Heart left ventricle (tissue), 16 donors: ENCODE data around the gene OASL. TPM values are rescaled to one million over a fixed set of nuclear protein-coding genes. Genes with fewer than 3 reads are reported as not detected.

Experiments used
- ATAC-seq, 4 donors: fragments of 200-7000 bp; cut with Tn5 transposase; one replicate each; pipeline ENCODE4 v1.9.1; 2020 to 2022; ENCODE audit warnings: moderate library complexity in 4 of 4, mild to moderate bottlenecking in 3 of 4, moderate number of reproducible peaks in 1 of 4
- DNase-seq, 5 donors: peaks; one replicate each; pipeline ENCODE4 v3.0.0-alpha.2; 2020
- H3K27ac ChIP-seq, 12 donors: fragments of 200-600 bp; sonication (generic) in 4 of 12; one replicate each; pipeline versions ENCODE4 v1.5.0 to v1.8.0; 2016 to 2022; ENCODE audit warnings: mild to moderate bottlenecking in 2 of 12
- H3K27me3 ChIP-seq, 9 donors: fragments of 200-600 bp; sonication (generic) in 2 of 9; one replicate each; pipeline versions ENCODE4 v1.5.1 to v1.8.0; 2016 to 2022; ENCODE audit warnings: mild to moderate bottlenecking in 3 of 9
- H3K36me3 ChIP-seq, 9 donors: fragments of 200-600 bp; sonication (generic) in 2 of 9; one replicate each; pipeline versions ENCODE4 v1.5.0 to v1.8.0; 2018 to 2022; ENCODE audit warnings: mild to moderate bottlenecking in 2 of 9
- H3K4me1 ChIP-seq, 12 donors: fragments of 200-600 bp; sonication (generic) in 4 of 12; one replicate each; pipeline versions ENCODE4 v1.5.0 to v1.8.0; 2016 to 2022; ENCODE audit warnings: mild to moderate bottlenecking in 3 of 12
- H3K4me3 ChIP-seq, 12 donors: fragments of 200-600 bp; sonication (generic) in 4 of 12; one replicate each; pipeline versions ENCODE4 v1.5.0 to v1.8.0; 2017 to 2022; ENCODE audit warnings: mild to moderate bottlenecking in 9 of 12, moderate library complexity in 4 of 12
- H3K9me3 ChIP-seq, 12 donors: fragments of 200-600 bp; sonication (generic) in 4 of 12; one replicate each; pipeline versions ENCODE4 v1.5.0 to v1.8.0; 2016 to 2022; ENCODE audit warnings: mild to moderate bottlenecking in 1 of 12
- CTCF ChIP-seq, 12 donors: fragments of 200-600 bp; sonication (generic) in 4 of 12; IDR thresholded peaks; one replicate each; pipeline versions ENCODE4 v1.5.0 to v1.8.0; 2018 to 2022; ENCODE audit warnings: antibody characterized with exemption in 12 of 12, mild to moderate bottlenecking in 5 of 12
- POLR2A ChIP-seq, 2 donors: fragments of 450-650 bp; IDR thresholded peaks; one replicate each; pipeline ENCODE4 v1.6.1; 2017; ENCODE audit warnings: antibody characterized with exemption in 2 of 2, mild to moderate bottlenecking in 2 of 2, moderate library complexity in 2 of 2
- WGBS, 4 donors: extraction: QIAGEN DNeasy Blood & Tissue Kit in 2 of 4; methylation state at CpG; one replicate each; pipeline versions ENCODE4 v1.1.5 to v1.1.7; 2013 to 2018; 5-methylcytosine and 5-hydroxymethylcytosine counted together
- intact Hi-C, 10 donors: fragments of 100-400 bp; cut with DNase I; formaldehyde crosslinking; loops; one replicate each; pipeline versions ENCODE4 v1.11.1 to v1.14.2; 2022
- polyA plus RNA-seq, 2 donors: library from polyadenylated mRNA; stranded (reverse); fragments of 200-250 nt; gene quantifications; one replicate each; pipeline ENCODE4 v1.2.3, GENCODE V29; 2013
- total RNA-seq, 9 donors: library from RNA; depleted of rRNA in 2 of 9; stranded (reverse); fragments of >200 nt in 2 of 9; fragmentation: NEBNext Ultra II Directional in 3 of 9; extraction: Animal tissue kit (Norgen Biotek cat#: 25700) in 3 of 9; gene quantifications; one replicate each; pipeline versions ENCODE4 v1.1.0 to v1.2.4, GENCODE V29; 2016 to 2023
- donor health status: ischemic (EF 13 %, LVEDD 7.1; RV severe dilation, severe dysfunction).
- donor health status: healthy with polysubstance abuse.
- donor health status: DM: no; HTN: yes; CAD: no.
- donor health status: DM: no; HTN: no; CAD: no.
- donor health status: ischemic (EF 25% LVEDD 6.9; RV normal size, moderate dysfunction).
- donor health status: ischemic (EF 25% LVEDD 5.7; RV mildly dilated, moderate dysfunction).
- donor health status: healthy.
- donor health status: DM: yes; HTN: yes; CAD: no.
- donor health status: ischemic (EF 35%, LVEDD 5.7; RV mildly dilated, moderate dysfunction).
- donor health status: nonischemic (EF 11% LVEDD 7.7; RV severe dilation, severe dysfunction).
- donor health status: DM: yes; HTN: yes; CAD: no.
- donor health status: PGD.
- donor health status: ischemic (EF 29% LVEDD 5.4; RV normal size, mild dysfunction).
- donor health status: nonischemic (EF 23%, LVEDD 6.1; RV moderate dilation, normal function).

The OASL gene
- total and polyA plus RNA-seq, 11 donors: 0.32 to 5.0 (median 0.53) TPM; not detected in 1

- ATAC-seq (no peak), DNase-seq (no peak)
- Histone ChIP-seq H3K36me3 (no peaks in the 10 kb centered on the region), H3K9me3 (no peaks in the 10 kb centered on the region), H3K4me3 (no peak overlapping the region), H3K27me3 (no peaks in the 10 kb centered on the region), H3K4me1 (peaks cover 0 to 17% (median 4%) of the 10 kb centered on the region in 12 donors), H3K27ac (no peak overlapping the region)
- 76 to 94% (median 82%) methylated on average over 8 of the region's 8 CpGs for WGBS, 4 donors
- TF ChIP-seq POLR2A (IDR thresholded peaks at IDR 0.05) (no peak), CTCF (IDR thresholded peaks at IDR 0.05) (no peak)
- intact Hi-C loops: loop anchor here in 1 of 10 donors (10.0 kb wide), 1 partner anchor 492 kb away; no protein-coding TSS in a partner anchor
Measured at GRCh38 chr12:121086781-121087295, 47.8 kb upstream of the OASL start.

- no peak for TF ChIP-seq POLR2A (IDR thresholded peaks at IDR 0.05)
- no peak for TF ChIP-seq CTCF (IDR thresholded peaks at IDR 0.05)
- H3K4me1 ChIP-seq: peaks cover 0 to 17% (median 4%) of the 10 kb centered on the region in 12 donors
- 93 to 97% (median 95%) methylated on average over 17 of the region's 17 CpGs for WGBS, 4 donors
- no peaks in the 10 kb centered on the region for H3K27me3 ChIP-seq
- no peaks in the 10 kb centered on the region for H3K36me3 ChIP-seq
- H3K27ac ChIP-seq: no peak overlapping the region
- intact Hi-C loops: loop anchor here in 1 of 10 donors (10.0 kb wide), 1 partner anchor 491 kb away; no protein-coding TSS in a partner anchor
- no peaks in the 10 kb centered on the region for H3K9me3 ChIP-seq
- DNase-seq (no peak), ATAC-seq (peak in 1 of 4 donors; percentile 15)
- H3K4me3 ChIP-seq: no peak overlapping the region
Measured at GRCh38 chr12:121085506-121086353, 46.7 kb upstream of the OASL start.

- Histone ChIP-seq H3K36me3 (no peaks in the 10 kb centered on the region), H3K27me3 (no peaks in the 10 kb centered on the region), H3K4me1 (peaks cover 0 to 17% (median 4%) of the 10 kb centered on the region in 12 donors), H3K4me3 (no peak overlapping the region), H3K27ac (no peak overlapping the region), H3K9me3 (no peaks in the 10 kb centered on the region)
- intact Hi-C loops: loop anchor here in 1 of 10 donors (10.0 kb wide), 1 partner anchor 490 kb away; no protein-coding TSS in a partner anchor
- no peak for TF ChIP-seq POLR2A (IDR thresholded peaks at IDR 0.05)
- no peak for TF ChIP-seq CTCF (IDR thresholded peaks at IDR 0.05)
- DNase-seq (no peak), ATAC-seq (no peak)
- WGBS, 4 donors: 92 to 96% (median 94%) methylated on average over 4 of the region's 4 CpGs
Measured at GRCh38 chr12:121085069-121085468, 46.0 kb upstream of the OASL start.

GRCh38 chr12:121084229-121084628 lies 45.2 kb upstream of the OASL start:
- Histone ChIP-seq H3K36me3 (no peaks in the 10 kb centered on the region), H3K27me3 (no peaks in the 10 kb centered on the region), H3K9me3 (no peaks in the 10 kb centered on the region), H3K27ac (no peak overlapping the region), H3K4me1 (peaks cover 0 to 17% (median 1%) of the 10 kb centered on the region in 12 donors), H3K4me3 (no peak overlapping the region)
- TF ChIP-seq CTCF (IDR thresholded peaks at IDR 0.05) (no peak), POLR2A (IDR thresholded peaks at IDR 0.05) (no peak)
- intact Hi-C loops: loop anchor here in 1 of 10 donors (10.0 kb wide), 1 partner anchor 489 kb away; no protein-coding TSS in a partner anchor
- ATAC-seq (peak in 1 of 4 donors; percentile 27), DNase-seq (no peak)
- 79 to 92% (median 82%) methylated on average over 3 of the region's 3 CpGs for WGBS, 4 donors
